Gastroesophageal sphincter (tissue), 4 donors: Measurements from ENCODE around the gene TMEM232. TPM values are rescaled to one million over a fixed set of nuclear protein-coding genes. Genes with fewer than 3 reads are reported as not detected.

Source experiments
- ATAC-seq: fragments of 150-250 bp; one replicate; pipeline ENCODE4 v1.9.1; 2016; ENCODE audit warnings: mild to moderate bottlenecking, moderate library complexity
- H3K27ac ChIP-seq, 4 donors: fragments of 200-600 bp; sonication (generic) in 3 of 4; 1 replicate in 3 of 4; 2 replicates in 1 of 4; pipeline ENCODE4 v1.5.1; 2016 to 2019
- H3K27me3 ChIP-seq: fragments of 200-600 bp; sonication (generic); one replicate; pipeline ENCODE4 v1.5.1; 2019
- H3K36me3 ChIP-seq, 2 donors: fragments of 200-600 bp; sonication (generic); one replicate each; pipeline ENCODE4 v1.5.1; 2019; ENCODE audit warnings: control low read depth in 1 of 2
- H3K4me1 ChIP-seq, 3 donors: fragments of 200-600 bp; sonication (generic); 1 replicate in 2 of 3; 2 replicates in 1 of 3; pipeline ENCODE4 v1.5.1; 2016 to 2019; ENCODE audit warnings: control low read depth in 2 of 3
- H3K4me3 ChIP-seq, 2 donors: fragments of 200-600 bp; sonication (generic); one replicate each; pipeline ENCODE4 v1.5.1; 2019; ENCODE audit warnings: mild to moderate bottlenecking in 1 of 2, moderate library complexity in 1 of 2
- H3K9me3 ChIP-seq, 3 donors: fragments of 200-600 bp; sonication (generic); one replicate each; pipeline ENCODE4 v1.5.1; 2017 to 2019; ENCODE audit warnings: control low read depth in 2 of 3
- EP300 ChIP-seq: sonication (generic); formaldehyde crosslinking; IDR thresholded peaks from one replicate; pipeline ENCODE4 v1.6.1; 2017; ENCODE audit warnings: antibody characterized with exemption, mild to moderate bottlenecking
- POLR2A ChIP-seq, 2 donors: fragments of 450-650 bp; IDR thresholded peaks; one replicate each; pipeline ENCODE4 v1.6.1; 2017; ENCODE audit warnings: antibody characterized with exemption in 2 of 2, mild to moderate bottlenecking in 2 of 2, moderate library complexity in 1 of 2
- POLR2AphosphoS5 ChIP-seq: sonication (generic); formaldehyde crosslinking; IDR thresholded peaks from one replicate; pipeline ENCODE4 v1.6.1; 2017; ENCODE audit warnings: antibody characterized with exemption
- WGBS, 2 donors: methylation state at CpG; one replicate each; pipeline ENCODE4 v1.1.5; 2018; ENCODE audit warnings: low coverage in 1 of 2; 5-methylcytosine and 5-hydroxymethylcytosine counted together
- total RNA-seq, 4 donors: library from RNA; depleted of rRNA; stranded (reverse); fragments of >200 nt; gene quantifications; one replicate each; pipeline ENCODE4 v1.1.0, GENCODE V29; 2016
- TF ChIP-seq, protein P1 (sequence below), 4 experiments: fragments of 200-600 bp in 2 of 4; fragments of 450-650 bp in 2 of 4; sonication (generic) in 1 of 4; IDR thresholded peaks; one replicate each; pipeline ENCODE4 v1.5.1; 2017 to 2019; ENCODE audit warnings: antibody characterized with exemption in 4 of 4, mild to moderate bottlenecking in 2 of 4, moderate library complexity in 2 of 4

TMEM232 gene
- total RNA-seq, 4 donors from 2014 or later: 2.2 to 5.1 (median 3.8) TPM

DNA sequence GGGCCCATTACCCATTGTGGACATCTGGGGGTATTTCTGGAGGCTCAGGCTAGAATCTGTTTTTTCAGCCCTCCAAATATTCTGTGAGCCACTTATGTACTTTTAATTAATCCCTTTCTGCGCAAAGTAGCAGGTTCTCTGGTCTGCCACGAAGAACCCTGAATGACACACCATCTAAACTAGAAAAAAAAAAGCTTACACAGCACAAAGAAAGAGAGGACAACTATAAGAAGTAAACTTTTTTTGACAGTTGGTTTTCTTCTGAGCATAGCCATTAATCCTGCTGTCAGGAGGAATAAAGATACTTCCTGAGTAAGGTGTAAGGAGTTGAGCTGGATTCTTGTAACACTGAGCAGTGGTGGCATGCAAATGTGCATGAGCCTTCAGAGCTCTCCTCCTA, 327.5 kb downstream of the TMEM232 start:
- Histone ChIP-seq H3K4me1 (no peaks in the 10 kb centered on the region), H3K36me3 (no peaks in the 10 kb centered on the region), H3K4me3 (no peak overlapping the region), H3K27me3 (no peaks in the 10 kb centered on the region), H3K27ac (no peak overlapping the region), H3K9me3 (no peaks in the 10 kb centered on the region)
- WGBS, 2 donors: 72 to 82% methylated on average over 2 of the region's 2 CpGs
- TF ChIP-seq POLR2AphosphoS5 (no peak), POLR2A (IDR thresholded peaks at IDR 0.05) (no peak), EP300 (no peak)
- TF ChIP-seq, protein P1, sequence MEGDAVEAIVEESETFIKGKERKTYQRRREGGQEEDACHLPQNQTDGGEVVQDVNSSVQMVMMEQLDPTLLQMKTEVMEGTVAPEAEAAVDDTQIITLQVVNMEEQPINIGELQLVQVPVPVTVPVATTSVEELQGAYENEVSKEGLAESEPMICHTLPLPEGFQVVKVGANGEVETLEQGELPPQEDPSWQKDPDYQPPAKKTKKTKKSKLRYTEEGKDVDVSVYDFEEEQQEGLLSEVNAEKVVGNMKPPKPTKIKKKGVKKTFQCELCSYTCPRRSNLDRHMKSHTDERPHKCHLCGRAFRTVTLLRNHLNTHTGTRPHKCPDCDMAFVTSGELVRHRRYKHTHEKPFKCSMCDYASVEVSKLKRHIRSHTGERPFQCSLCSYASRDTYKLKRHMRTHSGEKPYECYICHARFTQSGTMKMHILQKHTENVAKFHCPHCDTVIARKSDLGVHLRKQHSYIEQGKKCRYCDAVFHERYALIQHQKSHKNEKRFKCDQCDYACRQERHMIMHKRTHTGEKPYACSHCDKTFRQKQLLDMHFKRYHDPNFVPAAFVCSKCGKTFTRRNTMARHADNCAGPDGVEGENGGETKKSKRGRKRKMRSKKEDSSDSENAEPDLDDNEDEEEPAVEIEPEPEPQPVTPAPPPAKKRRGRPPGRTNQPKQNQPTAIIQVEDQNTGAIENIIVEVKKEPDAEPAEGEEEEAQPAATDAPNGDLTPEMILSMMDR (IDR thresholded peaks at IDR 0.05): no peak
- no peak for ATAC-seq

DNA sequence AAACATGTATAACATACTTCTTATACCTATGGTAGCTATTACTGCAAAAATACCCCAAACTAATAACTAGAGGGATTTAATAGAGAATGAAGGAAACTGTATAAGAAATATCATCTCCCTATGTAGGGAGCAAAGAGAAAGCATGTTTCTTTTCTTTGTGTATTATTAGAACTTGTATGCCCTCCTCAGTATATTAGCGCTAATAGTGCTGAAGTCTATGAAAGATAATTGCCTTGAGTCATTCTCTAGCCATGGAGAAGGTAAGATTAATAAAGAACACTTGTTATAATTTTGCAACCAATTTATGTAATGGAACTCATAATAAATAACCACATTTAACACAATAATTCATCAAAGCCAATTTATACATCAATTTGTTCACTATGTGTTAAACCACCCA, 329.2 kb downstream of the TMEM232 start:
- TF ChIP-seq POLR2AphosphoS5 (no peak), EP300 (no peak), POLR2A (IDR thresholded peaks at IDR 0.05) (no peak)
- TF ChIP-seq, protein P1 (IDR thresholded peaks at IDR 0.05): no peak
- ATAC-seq: no peak
- Histone ChIP-seq H3K4me3 (no peak overlapping the region), H3K36me3 (no peaks in the 10 kb centered on the region), H3K9me3 (no peaks in the 10 kb centered on the region), H3K27me3 (no peaks in the 10 kb centered on the region), H3K4me1 (no peaks in the 10 kb centered on the region), H3K27ac (no peak overlapping the region)
- 100% methylated on average over 1 of the region's 1 CpG for WGBS, 2 donors

DNA sequence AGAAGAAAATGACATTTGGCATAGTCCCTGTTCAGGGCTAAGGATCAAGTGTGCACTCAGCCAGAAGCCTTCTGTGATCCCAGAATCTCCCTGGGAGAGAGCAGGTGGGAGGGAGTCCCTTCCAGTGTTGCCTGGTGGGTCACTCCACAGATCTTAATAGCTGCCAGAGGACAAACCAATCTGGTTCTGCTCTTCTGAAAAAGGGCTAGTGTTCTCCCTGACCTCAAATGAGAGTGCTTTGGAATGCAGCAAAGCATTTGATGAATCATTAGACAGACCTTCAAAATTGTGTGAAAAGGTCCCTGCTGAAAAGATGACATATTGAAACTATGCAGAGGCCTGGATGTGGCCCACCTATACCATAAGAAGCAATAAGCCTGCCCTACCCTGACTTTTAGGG, 339.7 kb downstream of the TMEM232 start:
- Histone ChIP-seq H3K27me3 (no peaks in the 10 kb centered on the region), H3K9me3 (no peaks in the 10 kb centered on the region), H3K4me3 (no peak overlapping the region), H3K27ac (no peak overlapping the region), H3K36me3 (no peaks in the 10 kb centered on the region), H3K4me1 (no peaks in the 10 kb centered on the region)
- ATAC-seq: no peak
- TF ChIP-seq EP300 (no peak), POLR2AphosphoS5 (no peak)

GRCh38 chr5:110383231-110383630, 343.2 kb downstream of the TMEM232 start:
- Histone ChIP-seq H3K27me3 (no peaks in the 10 kb centered on the region), H3K36me3 (no peaks in the 10 kb centered on the region), H3K4me1 (no peaks in the 10 kb centered on the region), H3K4me3 (no peak overlapping the region), H3K9me3 (no peaks in the 10 kb centered on the region), H3K27ac (no peak overlapping the region)
- TF ChIP-seq, protein P1 (IDR thresholded peaks at IDR 0.05): no peak
- TF ChIP-seq POLR2A (IDR thresholded peaks at IDR 0.05) (no peak), EP300 (no peak), POLR2AphosphoS5 (no peak)
- no peak for ATAC-seq

DNA sequence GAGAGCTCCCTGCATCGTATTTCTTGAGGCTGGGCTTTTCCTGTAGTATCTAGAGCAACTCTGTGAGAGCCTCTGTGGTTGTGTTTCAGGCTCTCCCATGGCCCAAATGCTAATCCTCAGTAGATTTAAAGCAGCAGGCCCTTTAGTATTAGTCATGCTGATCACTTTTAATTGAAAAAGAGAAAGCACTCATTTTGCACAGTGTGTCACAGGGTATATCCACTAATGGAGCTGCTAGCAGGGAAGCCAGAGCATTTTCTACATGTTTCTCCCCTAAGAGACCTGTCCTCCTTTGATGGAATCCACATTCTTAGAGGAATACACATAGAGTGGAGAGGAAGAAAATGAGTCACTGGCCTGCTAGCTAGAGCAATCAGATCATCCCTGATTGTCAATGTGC, 348.5 kb downstream of the TMEM232 start:
- TF ChIP-seq EP300: no peak
- TF ChIP-seq, protein P1 (IDR thresholded peaks at IDR 0.05): no peak
- ATAC-seq: no peak
- H3K27me3 ChIP-seq: no peaks in the 10 kb centered on the region
- no peaks in the 10 kb centered on the region for H3K9me3 ChIP-seq
- H3K4me1 ChIP-seq: no peaks in the 10 kb centered on the region
- 13 to 50% methylated on average over 1 of the region's 1 CpG for WGBS, 2 donors
- no peak overlapping the region for H3K27ac ChIP-seq
- H3K4me3 ChIP-seq: no peak overlapping the region
- H3K36me3 ChIP-seq: no peaks in the 10 kb centered on the region

GRCh38 chr5:110377361-110377760, 349.1 kb downstream of the TMEM232 start:
- no peak for ATAC-seq
- WGBS, 2 donors: 63 to 92% methylated on average over 2 of the region's 2 CpGs
- Histone ChIP-seq H3K27me3 (no peaks in the 10 kb centered on the region), H3K9me3 (no peaks in the 10 kb centered on the region), H3K36me3 (no peaks in the 10 kb centered on the region), H3K4me1 (no peaks in the 10 kb centered on the region), H3K4me3 (no peak overlapping the region), H3K27ac (no peak overlapping the region)
- TF ChIP-seq EP300: no peak
- TF ChIP-seq, protein P1 (IDR thresholded peaks at IDR 0.05): no peak
- no peak for TF ChIP-seq POLR2A (IDR thresholded peaks at IDR 0.05)
- TF ChIP-seq POLR2AphosphoS5: no peak
